HepG2 (cell line): Measurements from ENCODE around the gene NFATC4. TPM values are rescaled to one million over a fixed set of nuclear protein-coding genes. Genes with fewer than 3 reads are reported as not detected.

Experiments used
- ATAC-seq: fragments of 200-7000 bp; cut with Tn5 transposase; 3 replicates; pipeline ENCODE4 v1.9.1; 2020; ENCODE audit warnings: mild to moderate bottlenecking, moderate library complexity
- BruUV-seq: library from RNA; stranded (reverse); fragments of 400-500 nt; replicated peaks from 2 replicates; lab custom pipeline; 2021; lab: Mats Ljungman, UMichigan
- CTCF ChIA-PET: fragments of 300-600 bp; formaldehyde crosslinking; extraction: SDS; loops from one replicate; lab custom pipeline; 2021; ENCODE audit warnings: low total read pairs, inconsistent platforms, low intra/inter-chr PET ratio; lab: Yijun Ruan, JAX
- POLR2A ChIA-PET: fragments of 350-600 bp; sonication (Branson Sonifier 250); formaldehyde crosslinking; loops from one replicate; lab custom pipeline; 2020; ENCODE audit warnings: antibody characterized with exemption, inconsistent platforms; lab: Yijun Ruan, JAX
- DNase-seq: peaks from one replicate; pipeline ENCODE4 v3.0.0-alpha.2; 2015; ENCODE audit warnings: low spot score
- FAIRE-seq: peaks from 3 replicates; lab custom pipeline; 2011; peaks lifted over from hg19 to GRCh38; lab: Jason Lieb, UNC
- H2AFZ ChIP-seq: one replicate; pipeline ENCODE4 v1.6.1; 2011; ENCODE audit warnings: low read length, inconsistent platforms
- H3K27ac ChIP-seq: fragments of 300-600 bp; 3 replicates; pipeline ENCODE4 v1.8.0; 2011; ENCODE audit warnings: mixed run types, mild to moderate bottlenecking, mixed read lengths, low read length, inconsistent platforms; ENCODE audit not compliant: insufficient read depth; ENCODE audit errors: extremely low read length
- H3K27me3 ChIP-seq, 2 experiments: fragments of 200-600 bp in 1 of 2; 2 replicates in 1 of 2; 3 replicates in 1 of 2; pipeline versions ENCODE4 v1.6.0 to v1.8.0; 2011; ENCODE audit warnings: low read length in 2 of 2, mild to moderate bottlenecking in 2 of 2, moderate library complexity in 2 of 2, inconsistent platforms in 1 of 2; ENCODE audit not compliant: insufficient read depth in 2 of 2, control insufficient read depth in 1 of 2
- H3K36me3 ChIP-seq, 2 experiments: fragments of 200-600 bp in 1 of 2; replicated peaks in 1 of 2; 2 replicates in 1 of 2; 3 replicates in 1 of 2; pipeline versions ENCODE4 v1.5.1 to v1.8.0; 2011; ENCODE audit warnings: low read length in 2 of 2, inconsistent platforms in 1 of 2; ENCODE audit not compliant: insufficient read depth in 2 of 2, control insufficient read depth in 1 of 2
- H3K4me1 ChIP-seq: 2 replicates; pipeline ENCODE4 v1.5.1; 2012; ENCODE audit warnings: low read length, inconsistent platforms; ENCODE audit not compliant: insufficient read depth
- H3K4me2 ChIP-seq: 2 replicates; pipeline ENCODE4 v1.6.0; 2011; ENCODE audit warnings: low read depth, low read length, inconsistent platforms
- H3K4me3 ChIP-seq, 3 experiments: fragments of 200-600 bp in 1 of 3; sonication (generic), shearing (Covaris generic) in 1 of 3; replicated peaks in 1 of 3; 2 replicates each; pipeline ENCODE4 v1.5.1; 2011 to 2016; ENCODE audit warnings: low read length in 3 of 3, inconsistent platforms in 2 of 3, low read depth in 2 of 3, mild to moderate bottlenecking in 2 of 3, control low read depth in 1 of 3, mixed read lengths in 1 of 3; ENCODE audit not compliant: insufficient read depth in 1 of 3
- H3K79me2 ChIP-seq: one replicate; pipeline ENCODE4 v1.6.1; 2011; ENCODE audit warnings: low read length, inconsistent platforms; ENCODE audit not compliant: insufficient read depth
- H3K9ac ChIP-seq: 2 replicates; pipeline ENCODE4 v1.6.0; 2011; ENCODE audit warnings: mild to moderate bottlenecking, low read depth, low read length, inconsistent platforms; ENCODE audit not compliant: insufficient read depth
- H3K9me3 ChIP-seq: 2 replicates; pipeline ENCODE4 v1.5.1; 2012; ENCODE audit warnings: mild to moderate bottlenecking, low read length
- H4K20me1 ChIP-seq: 2 replicates; pipeline ENCODE4 v1.6.0; 2011; ENCODE audit warnings: inconsistent platforms, mild to moderate bottlenecking, low read length, moderate library complexity; ENCODE audit not compliant: insufficient read depth
- HNRNPK ChIP-seq: fragments of 200-400 bp; formaldehyde crosslinking; IDR thresholded peaks from 2 replicates; pipeline ENCODE4 v1.6.1; 2018; ENCODE audit warnings: low read length, low read depth, moderate library complexity, mild to moderate bottlenecking; ENCODE audit not compliant: poor library complexity, severe bottlenecking
- JDP2 ChIP-seq: sonication (generic); formaldehyde crosslinking; IDR thresholded peaks from 2 replicates; pipeline ENCODE4 v1.8.1; 2022; ENCODE audit warnings: missing genetic modification reagents, borderline replicate concordance
- MXD3 ChIP-seq: IDR thresholded peaks from 2 replicates; pipeline ENCODE4 v1.6.1; 2016; ENCODE audit warnings: mild to moderate bottlenecking, missing biosample characterization, missing genetic modification reagents
- MYC ChIP-seq: sonication (generic); formaldehyde crosslinking; IDR thresholded peaks from 2 replicates; pipeline ENCODE4 v1.9.0; 2021; ENCODE audit warnings: missing genetic modification reagents, borderline replicate concordance
- REXO4 ChIP-seq: sonication (generic); formaldehyde crosslinking; IDR thresholded peaks from 2 replicates; pipeline ENCODE4 v1.8.0; 2022; ENCODE audit warnings: missing genetic modification reagents, mild to moderate bottlenecking, borderline replicate concordance
- SOX6 ChIP-seq, 2 experiments: fragments of 450-650 bp in 1 of 2; sonication (generic) in 1 of 2; formaldehyde crosslinking in 1 of 2; IDR thresholded peaks; 2 replicates each; pipeline versions ENCODE4 v1.4.0 to v1.6.1; 2017 to 2020; ENCODE audit warnings: antibody characterized with exemption in 1 of 2, mild to moderate bottlenecking in 1 of 2, missing genetic modification reagents in 1 of 2
- ZBTB33 ChIP-seq: sonication (generic); formaldehyde crosslinking; IDR thresholded peaks from 2 replicates; pipeline ENCODE4 v1.4.0; 2020; ENCODE audit warnings: missing genetic modification reagents
- ZFY ChIP-seq: sonication (generic); formaldehyde crosslinking; IDR thresholded peaks from 2 replicates; pipeline ENCODE4 v1.4.0; 2020; ENCODE audit warnings: missing genetic modification reagents
- ZNF383 ChIP-seq: sonication (generic); formaldehyde crosslinking; IDR thresholded peaks from 2 replicates; pipeline ENCODE4 v1.4.0; 2020; ENCODE audit warnings: missing genetic modification reagents, mild to moderate bottlenecking, borderline replicate concordance
- ZNF687 ChIP-seq: sonication (generic); formaldehyde crosslinking; IDR thresholded peaks from 2 replicates; pipeline ENCODE4 v1.5.1; 2020; ENCODE audit warnings: mild to moderate bottlenecking, missing genetic modification reagents, moderate library complexity
- ZSCAN21 ChIP-seq: sonication (generic); formaldehyde crosslinking; IDR thresholded peaks from 2 replicates; pipeline ENCODE4 v1.8.0; 2022; ENCODE audit warnings: mild to moderate bottlenecking, missing genetic modification reagents, moderate library complexity, borderline replicate concordance
- ZSCAN31 ChIP-seq: sonication (generic); formaldehyde crosslinking; IDR thresholded peaks from 2 replicates; pipeline ENCODE4 v1.5.0; 2020; ENCODE audit warnings: low read depth, mild to moderate bottlenecking, missing genetic modification reagents
- WGBS: methylation state at CpG from one replicate; pipeline ENCODE4 v1.1.6; 2017; ENCODE audit warnings: low lambda C conversion rate; 5-methylcytosine and 5-hydroxymethylcytosine counted together
- in situ Hi-C: cut with HindIII; loops from 2 replicates; pipeline ENCODE4 v1.10.0; 2017; ENCODE audit warnings: low pct_unique_long_range_greater_than_20kb; ENCODE audit not compliant: extremely low pct_ligation_motif_present
- intact Hi-C: fragments of 100-400 bp; cut with micrococcal nuclease; formaldehyde crosslinking; loops from one replicate; pipeline ENCODE4 v1.10.0; 2022; ENCODE audit not compliant: unreplicated experiment
- polyA plus RNA-seq, 8 experiments: library from polyadenylated mRNA; depleted of rRNA in 3 of 8; stranded (reverse) in 7 of 8; unstranded in 1 of 8; fragments of >200 nt; fragmentation: Illumina TruSeq in 4 of 8; extraction: Trizol in 4 of 8; gene quantifications; 2 replicates each; pipeline versions ENCODE4 v1.2.1 to v1.2.3, GENCODE V29; 2011 to 2016; ENCODE audit warnings: low read depth in 4 of 8, missing spikeins in 1 of 8, mixed read lengths in 1 of 8; ENCODE audit not compliant: insufficient read depth in 1 of 8
- total RNA-seq, 5 experiments: library from RNA; depleted of rRNA; stranded (reverse); fragments of >200 nt; fragmentation: Illumina TruSeq; extraction: Trizol; gene quantifications; 2 replicates each; pipeline ENCODE4 v1.2.3, GENCODE V29; 2016; ENCODE audit warnings: low read depth in 1 of 5
- TF ChIP-seq, protein P1 (sequence below): sonication (generic); formaldehyde crosslinking; IDR thresholded peaks from 2 replicates; pipeline ENCODE4 v1.8.0; 2022; ENCODE audit warnings: mild to moderate bottlenecking, missing genetic modification reagents

The NFATC4 gene
- total and polyA plus RNA-seq, 2 of the 13 experiments (the other 11 are each of a cell fraction or from before 2014, with no cell fraction given) = 0.04 to 0.15 TPM

- Histone ChIP-seq H3K9me3 (no peaks in the 10 kb centered on the region), H3K4me1 (peaks cover 32% of the 10 kb centered on the region), H3K9ac (no peak overlapping the region), H2AFZ (no peak overlapping the region), H4K20me1 (no peaks in the 10 kb centered on the region), H3K27me3 (peaks cover 23 to 55% of the 10 kb centered on the region in 2 experiments), H3K4me3 (peak overlapping the region in 1 of 3 experiments; percentile 29; a peak in 1 of 6 replicates), H3K27ac (no peak overlapping the region), H3K36me3 (no peaks in the 10 kb centered on the region), H3K4me2 (0 out of 2 replicates have a peak overlapping the region, but pooled peaks have one; percentile 5), H3K79me2 (no peaks in the 10 kb centered on the region)
- DNase-seq = no peak
- 43% methylated on average over 43 of the region's 52 CpGs for WGBS
- ChIA-PET CTCF (interaction anchor here (4.7 to 7.9 kb wide), 2 partner anchors 44 to 65 kb away, joined by 72 to 295 read pairs; partner anchors contain the start of genes CBLN3 and KHNYN), POLR2A (interaction anchor here (1.0 to 1.4 kb wide), 2 partner anchors 61 to 63 kb away, joined by 3 to 7 read pairs; partner anchors contain the start of genes CBLN3 and KHNYN)
- no peak for ATAC-seq
- BruUV-seq = no TSS peak
- intact Hi-C loops = loop anchor here (5.0 kb wide), 1 partner anchor 194 kb away; no protein-coding TSS in a partner anchor
- FAIRE-seq = no peak
- in situ Hi-C loops = loop anchor here (5.0 kb wide), 1 partner anchor 64 kb away; no protein-coding TSS in a partner anchor
- TF ChIP-seq HNRNPK = peak; percentile 74
- TF ChIP-seq ZSCAN31 = 0 out of 2 replicates have a peak, but pooled peaks have one; percentile 27
- no peak for TF ChIP-seq ZFY (CRISPR knock-in tag)
- peak; percentile 20; the same call in 1 of the 2 replicates for TF ChIP-seq REXO4 (CRISPR knock-in tag)
- TF ChIP-seq, protein P1, sequence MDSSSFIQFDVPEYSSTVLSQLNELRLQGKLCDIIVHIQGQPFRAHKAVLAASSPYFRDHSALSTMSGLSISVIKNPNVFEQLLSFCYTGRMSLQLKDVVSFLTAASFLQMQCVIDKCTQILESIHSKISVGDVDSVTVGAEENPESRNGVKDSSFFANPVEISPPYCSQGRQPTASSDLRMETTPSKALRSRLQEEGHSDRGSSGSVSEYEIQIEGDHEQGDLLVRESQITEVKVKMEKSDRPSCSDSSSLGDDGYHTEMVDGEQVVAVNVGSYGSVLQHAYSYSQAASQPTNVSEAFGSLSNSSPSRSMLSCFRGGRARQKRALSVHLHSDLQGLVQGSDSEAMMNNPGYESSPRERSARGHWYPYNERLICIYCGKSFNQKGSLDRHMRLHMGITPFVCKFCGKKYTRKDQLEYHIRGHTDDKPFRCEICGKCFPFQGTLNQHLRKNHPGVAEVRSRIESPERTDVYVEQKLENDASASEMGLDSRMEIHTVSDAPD (CRISPR knock-in tag) = no peak
- TF ChIP-seq ZBTB33 (CRISPR knock-in tag) = peak; percentile 45; the same call in 1 of the 2 replicates
- TF ChIP-seq SOX6 (IDR thresholded peaks at IDR 0.05) = no peak
- no peak for TF ChIP-seq SOX6 (CRISPR knock-in tag; IDR thresholded peaks at IDR 0.05)
- TF ChIP-seq ZSCAN21 (CRISPR knock-in tag) = 0 out of 2 replicates have a peak, but pooled peaks have one; percentile 25
- peak; percentile 36; the same call in 1 of the 2 replicates for TF ChIP-seq MYC (CRISPR knock-in tag)
- no peak for TF ChIP-seq JDP2 (CRISPR knock-in tag)
- peak; percentile 7; the same call in 1 of the 2 replicates for TF ChIP-seq ZNF687 (CRISPR knock-in tag)
- 0 out of 2 replicates have a peak, but pooled peaks have one; percentile 26 for TF ChIP-seq MXD3 (CRISPR knock-in tag)
- TF ChIP-seq ZNF383 = 0 out of 2 replicates have a peak, but pooled peaks have one; percentile 42
Measured at GRCh38 chr14:24368562-24369252, 723 bp downstream of the NFATC4 start.
